Stimulated activated CD4-positive, alpha-beta T cell treated with anti-CD3 and anti-CD28 coated beads, TNF-alpha, amount 100 ng/mL, for 48 hours (primary cell): Measurements from ENCODE around the gene CACNA2D2.
A peak's percentile ranks its signal among the peaks of the same experiment; 100 is the strongest.
"Not testable (repeated sequence)": the region's sequence is repeated elsewhere in the genome, so short reads cannot be mapped to it uniquely, and the experiment has no call there.

Experiments used
- DNase-seq, 3 donors: peaks; one replicate each; pipeline ENCODE4 v3.0.0-alpha.2; 2020; ENCODE audit warnings: low read depth in 3 of 3

Gene CACNA2D2

DNA sequence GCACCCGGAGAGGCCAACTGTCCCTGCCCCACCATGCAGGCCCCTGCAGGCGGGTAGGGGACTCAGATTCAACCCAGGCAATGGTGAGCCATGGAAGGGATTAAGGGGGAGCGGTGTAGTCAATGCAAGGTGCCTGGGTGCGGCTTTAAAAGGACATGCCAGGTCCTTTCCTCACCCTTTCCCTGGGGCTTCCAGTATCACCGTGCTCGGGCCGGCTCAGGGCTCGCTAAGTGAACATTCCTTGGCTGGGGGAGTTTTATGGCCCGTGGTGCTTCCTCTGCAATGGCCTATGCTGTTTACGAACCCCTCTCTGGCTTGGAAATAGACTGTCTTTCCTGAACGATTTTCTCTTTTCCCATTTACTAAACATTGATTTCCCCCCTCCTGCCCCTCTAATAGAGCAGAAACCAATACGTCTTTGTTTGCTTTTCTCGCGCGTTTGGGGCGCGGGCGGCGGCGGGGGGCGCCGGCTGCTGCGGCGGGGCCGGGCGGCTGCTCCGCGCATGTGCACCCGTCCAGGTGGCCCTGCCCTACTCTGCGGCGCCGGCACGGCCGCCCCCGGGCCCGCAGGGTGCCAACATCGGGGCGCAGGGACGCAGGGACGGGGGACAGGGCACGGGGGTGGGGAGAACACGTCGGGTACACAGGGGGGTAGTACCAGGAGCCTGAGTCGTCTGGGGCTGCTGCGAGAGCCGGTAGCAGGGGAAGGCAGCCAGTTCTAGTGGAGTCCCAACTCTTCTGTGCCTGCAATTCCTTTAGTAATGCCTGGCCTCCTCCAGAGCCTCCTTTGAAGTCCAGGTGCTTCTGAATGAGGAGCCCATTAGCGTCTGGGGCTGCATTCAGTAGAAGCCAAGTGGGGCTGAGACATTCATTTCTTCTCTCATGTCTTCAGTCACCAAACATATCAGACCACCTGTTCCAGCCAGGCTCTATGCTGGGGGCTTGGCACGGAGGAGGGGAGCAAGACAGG lies 26.9 kb upstream of the CACNA2D2 start:
- DNase-seq = no peak

DNA sequence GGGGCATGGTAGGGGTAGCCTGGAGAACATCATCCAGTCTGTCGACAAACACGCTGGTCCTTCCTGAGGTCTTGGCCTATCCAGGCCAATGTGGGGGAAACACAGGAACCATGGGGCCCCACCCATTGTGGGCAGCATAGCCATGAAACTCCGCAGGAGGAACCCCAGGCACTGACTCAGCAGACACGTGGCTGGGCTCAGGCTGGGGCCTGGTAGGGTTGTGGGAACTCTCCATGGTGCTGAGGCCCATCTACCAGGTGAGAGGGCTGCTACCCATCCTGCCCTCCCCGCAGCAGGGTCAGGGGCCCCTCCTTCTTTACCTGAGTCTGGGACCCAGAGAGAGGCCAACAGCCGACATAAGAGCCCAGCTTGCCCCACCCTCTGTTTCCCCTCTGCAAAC lies 22.6 kb upstream of the CACNA2D2 start:
- peak; percentile 53 to 65 (median 55) for DNase-seq

DNA sequence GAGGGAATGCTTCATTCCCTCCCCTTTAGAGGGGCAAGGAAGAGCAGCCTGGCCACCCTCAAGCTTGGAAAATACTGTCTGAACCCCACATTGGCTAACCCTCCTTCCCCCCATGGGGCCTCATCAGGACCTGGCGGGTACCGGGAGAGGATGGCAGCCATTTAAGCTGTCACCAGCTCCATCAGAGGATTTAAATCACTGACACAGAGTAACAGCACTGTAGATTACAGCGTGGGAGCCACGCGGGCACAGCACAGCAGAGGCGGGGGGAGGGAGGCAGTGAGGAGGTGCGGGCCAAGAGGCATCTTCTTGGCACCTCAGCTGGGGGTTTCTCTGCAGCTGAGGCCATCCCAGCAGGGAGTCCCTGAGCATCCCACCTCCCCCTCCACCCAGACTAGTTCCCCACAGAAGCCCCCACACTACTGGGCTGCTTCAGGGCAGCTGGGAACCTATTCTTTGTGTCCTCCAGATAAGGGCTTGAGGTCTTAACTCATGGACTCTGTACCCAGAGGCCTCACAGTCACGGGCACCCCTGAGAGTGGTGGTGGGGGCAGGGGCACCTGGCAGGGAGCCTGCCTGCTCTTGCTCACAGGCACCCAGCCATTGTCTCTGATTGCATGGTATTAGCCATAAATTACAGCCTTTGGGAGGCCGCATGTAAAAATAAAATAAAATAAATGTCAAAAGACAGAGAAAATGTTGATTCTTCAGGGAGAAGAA lies 21.9 kb upstream of the CACNA2D2 start:
- no peak for DNase-seq

DNA sequence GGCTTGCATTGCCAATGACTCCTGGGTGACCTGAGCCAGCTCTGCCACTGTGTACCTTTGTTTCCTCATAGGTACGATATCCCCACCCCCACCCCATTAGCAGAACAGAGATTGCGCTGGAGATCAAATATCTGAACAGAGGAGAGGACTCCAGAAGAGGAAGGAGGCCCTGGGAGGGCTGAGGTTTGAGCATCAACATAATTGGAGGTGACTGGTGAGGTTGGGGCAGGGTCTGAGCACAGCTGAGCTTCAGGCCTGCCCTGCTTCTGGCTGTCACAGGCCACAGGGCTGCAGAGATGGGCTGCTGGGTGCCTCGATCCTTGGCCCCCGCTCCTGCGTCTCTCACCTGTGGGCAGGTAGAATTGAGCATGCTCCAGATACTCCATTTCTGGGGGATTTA lies 21.3 kb upstream of the CACNA2D2 start:
- DNase-seq = no peak

DNA sequence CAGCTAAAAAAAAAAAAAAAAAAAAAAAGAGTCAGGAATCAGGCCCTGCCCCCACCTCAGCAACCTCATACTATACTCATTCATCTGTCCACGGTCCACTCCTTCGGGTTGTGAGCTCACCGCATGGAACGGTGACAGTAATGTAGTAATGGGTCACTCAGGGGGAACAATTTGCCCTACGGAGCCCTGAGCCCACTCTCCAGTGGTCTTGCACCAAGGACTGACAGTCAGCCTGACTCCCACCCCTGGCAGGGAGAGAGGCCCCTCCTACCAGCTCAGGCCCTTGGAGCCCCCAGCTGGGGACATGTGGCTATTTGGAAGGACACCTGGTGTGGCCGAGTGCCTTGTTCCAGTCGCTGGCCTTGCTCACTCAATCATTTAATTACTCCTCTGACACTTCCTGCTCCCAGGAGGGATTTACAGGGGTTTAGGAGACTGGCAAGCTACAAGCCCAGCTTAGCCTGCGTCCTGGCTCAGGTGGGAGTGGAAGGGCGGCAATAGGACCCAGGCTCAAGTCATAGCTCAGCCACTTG lies 19.9 kb upstream of the CACNA2D2 start:
- no peak for DNase-seq

DNA sequence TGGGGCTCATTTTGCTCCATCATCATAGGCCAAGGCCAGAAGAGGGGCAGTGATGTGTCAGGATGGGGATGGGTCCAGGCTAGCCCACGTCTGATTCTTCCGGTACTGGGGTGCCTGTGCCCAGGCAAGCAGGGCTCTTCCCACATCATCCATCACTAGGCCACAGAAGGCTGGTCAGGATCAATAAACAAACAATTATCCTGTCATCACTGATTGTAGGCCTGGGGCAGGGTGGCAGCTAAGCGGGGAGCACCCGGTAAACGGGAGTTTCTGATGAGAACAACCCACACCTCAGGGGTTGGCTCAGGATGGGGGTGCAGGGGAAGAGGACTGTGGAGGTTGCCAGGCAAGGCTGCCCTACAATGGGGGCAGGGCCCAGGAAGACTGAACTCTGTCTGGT lies 18.1 kb upstream of the CACNA2D2 start:
- DNase-seq = no peak

DNA sequence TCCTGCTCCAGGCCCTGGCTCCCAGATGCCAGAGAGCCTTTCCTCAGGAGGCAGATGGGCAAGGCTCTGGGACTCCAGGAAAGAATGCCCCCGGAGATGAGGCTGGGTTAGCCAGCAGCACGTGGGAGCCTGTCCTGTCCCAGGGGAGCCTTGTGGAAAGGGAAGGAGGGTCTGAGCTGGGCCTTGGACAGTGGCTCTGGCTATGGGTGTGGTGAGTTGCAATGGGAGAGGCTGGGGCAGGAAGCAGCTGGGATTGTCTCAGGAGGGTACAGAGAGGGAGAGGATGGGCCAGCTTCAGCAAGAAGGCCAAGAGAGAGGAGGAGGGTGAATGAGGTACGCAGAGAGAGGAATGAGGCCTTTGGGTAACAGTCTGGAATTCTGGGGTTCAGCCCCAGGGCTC lies 17.4 kb upstream of the CACNA2D2 start:
- DNase-seq = no peak

DNA sequence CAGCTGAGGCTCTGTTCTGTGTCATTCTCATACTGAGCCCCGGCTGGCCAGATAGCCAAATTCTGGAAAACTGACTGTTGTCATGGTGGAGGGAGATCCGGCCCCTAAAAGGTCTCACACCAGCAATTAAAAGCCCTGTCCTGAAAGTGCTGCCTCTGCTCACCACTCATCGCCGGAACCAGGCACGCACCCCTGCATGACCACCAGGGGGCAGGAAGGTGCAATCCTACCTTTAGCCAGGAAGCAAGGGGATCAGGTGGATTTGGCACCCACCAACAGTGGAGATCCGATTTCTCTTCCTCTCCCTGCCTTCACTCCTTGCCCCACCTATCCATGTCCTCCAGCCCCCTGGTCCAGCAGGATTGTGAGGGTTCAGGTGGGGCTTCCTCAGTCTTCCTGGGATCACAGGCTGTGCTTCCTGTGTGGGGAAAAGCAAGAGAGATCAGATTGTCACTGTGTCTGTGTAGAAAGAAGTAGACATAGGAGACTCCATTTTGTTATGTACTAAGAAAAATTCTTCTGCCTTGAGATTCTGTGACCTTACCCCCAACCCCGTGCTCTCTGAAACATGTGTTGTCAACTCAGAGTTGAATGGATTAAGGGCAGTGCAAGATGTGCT lies 16.1 kb upstream of the CACNA2D2 start:
- peak; percentile 55 to 72 (median 62) for DNase-seq

DNA sequence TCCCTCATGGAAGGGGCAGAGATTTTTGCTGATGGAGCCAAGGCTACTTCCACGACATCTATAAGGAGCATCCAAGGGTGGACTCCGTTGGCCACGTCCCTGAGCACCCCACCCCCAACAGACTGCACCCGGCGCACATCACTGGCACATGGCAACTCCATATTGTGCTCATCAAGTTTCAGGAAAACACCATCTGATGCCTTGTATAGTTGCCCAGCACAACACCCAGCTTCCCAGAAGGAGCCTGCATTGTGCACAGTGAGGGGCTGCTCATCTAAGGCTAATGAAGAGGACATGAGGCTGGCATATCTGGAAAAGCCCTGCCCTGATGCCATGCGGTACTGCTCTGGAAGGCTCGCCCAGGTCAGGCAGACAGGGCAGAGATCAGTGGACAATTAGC lies 15.0 kb upstream of the CACNA2D2 start:
- no peak for DNase-seq

DNA sequence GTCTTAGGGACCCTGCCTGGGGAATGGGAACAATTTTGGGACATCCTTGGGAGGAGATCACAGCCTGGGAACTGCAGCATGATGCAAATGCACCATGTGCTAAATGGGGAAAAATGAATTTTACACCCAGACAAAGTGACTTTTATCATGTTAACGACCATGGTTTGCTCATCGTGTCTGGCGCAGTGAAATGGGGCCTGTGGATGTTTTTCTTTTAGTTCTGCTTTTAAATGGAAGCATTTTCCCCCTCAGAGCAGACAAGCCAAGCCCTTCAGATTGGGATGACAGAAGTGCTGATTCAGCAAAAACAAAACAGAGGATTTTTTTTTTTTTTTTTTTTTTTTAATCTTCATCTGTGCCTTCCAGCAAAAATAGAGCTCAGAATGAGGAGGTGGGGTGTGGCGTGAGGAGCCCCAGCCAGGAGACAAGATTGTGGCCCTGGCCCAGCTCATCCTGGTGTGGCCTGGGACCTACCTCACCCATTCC lies 14.3 kb upstream of the CACNA2D2 start:
- DNase-seq = no peak

DNA sequence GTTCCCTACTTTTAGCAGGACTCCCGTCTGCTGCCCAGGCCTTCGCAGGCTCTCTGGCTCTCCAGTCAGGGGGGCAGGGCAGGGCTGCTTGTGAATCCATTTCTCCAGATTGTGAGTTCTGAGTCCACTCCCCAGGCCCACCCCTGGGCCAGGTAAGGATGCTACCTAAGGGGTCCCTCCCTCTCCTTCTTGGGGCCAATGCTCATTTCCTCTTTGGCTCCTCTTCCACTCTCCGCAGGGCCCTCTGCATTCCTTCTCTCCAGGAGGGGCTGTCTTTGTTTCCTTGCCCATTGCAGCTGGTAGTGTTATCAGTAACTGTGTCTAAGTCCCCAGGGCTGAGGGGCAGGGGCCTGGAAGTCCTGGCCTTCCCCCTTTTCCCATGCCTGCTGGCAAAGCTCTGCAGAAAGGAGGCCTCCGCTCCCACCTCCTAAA lies 13.0 kb upstream of the CACNA2D2 start:
- no peak for DNase-seq

DNA sequence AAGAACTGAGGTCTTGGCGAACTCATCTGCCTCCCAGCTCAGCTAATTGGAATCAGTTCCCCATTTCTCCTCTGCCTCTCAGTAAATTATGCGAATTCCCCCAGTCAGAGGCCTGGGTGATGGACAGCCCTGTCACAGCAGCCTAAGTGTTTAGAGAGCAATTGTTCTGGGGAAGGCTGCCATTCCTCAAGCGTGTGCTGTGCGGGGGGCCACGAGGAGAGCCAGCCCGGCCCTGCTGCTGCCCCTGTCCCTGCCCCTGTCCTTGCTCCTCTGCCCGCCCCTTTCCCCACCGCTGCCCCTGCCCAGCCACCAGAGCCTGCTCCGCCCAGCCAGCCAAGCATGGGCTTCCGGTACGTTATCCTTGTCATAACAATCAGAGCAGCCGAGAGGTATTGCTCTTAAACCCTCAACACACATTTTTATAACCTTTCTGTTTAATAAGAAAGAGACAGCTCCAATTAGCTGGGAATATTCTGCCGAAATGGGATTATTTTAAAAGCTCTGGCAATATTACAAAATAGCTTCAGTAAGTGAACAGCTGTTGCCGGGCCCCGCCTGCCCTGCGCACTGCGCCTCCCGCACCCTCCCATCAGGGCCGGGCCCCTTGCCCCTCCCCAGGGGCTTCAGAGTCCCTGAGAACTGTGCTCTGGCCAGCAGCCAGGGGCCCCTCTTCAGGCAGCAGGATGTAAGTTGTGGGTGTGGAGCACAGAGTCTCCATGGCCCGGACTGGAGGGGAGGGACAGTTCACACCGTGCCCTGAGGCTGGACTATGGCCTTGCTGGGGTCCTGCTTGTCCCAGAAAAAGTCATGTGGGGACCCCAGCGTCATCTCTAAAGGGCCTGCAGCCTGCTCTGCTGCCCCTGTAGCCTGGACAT lies 12.4 kb upstream of the CACNA2D2 start:
- no peak for DNase-seq

DNA sequence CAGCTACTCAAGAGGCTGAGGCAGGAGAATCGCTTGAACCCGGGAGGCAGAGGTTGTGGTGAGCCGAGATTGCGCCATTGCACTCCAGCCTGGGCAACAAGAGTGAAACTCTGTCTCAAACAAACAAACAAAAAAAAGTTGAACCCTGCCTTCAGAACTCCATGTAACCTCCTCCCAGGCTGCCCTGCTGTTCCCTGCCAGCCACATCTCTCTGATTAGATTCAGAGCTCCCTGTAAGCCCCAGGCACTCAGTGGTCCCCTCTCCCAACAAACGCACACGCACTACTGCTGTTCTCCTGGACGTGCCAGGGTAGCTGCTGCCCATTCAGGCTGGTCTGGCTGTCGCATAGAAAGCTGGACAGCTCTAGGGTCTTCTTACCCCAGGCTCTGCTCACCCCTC lies 9.5 kb upstream of the CACNA2D2 start:
- not testable (repeated sequence) for DNase-seq

DNA sequence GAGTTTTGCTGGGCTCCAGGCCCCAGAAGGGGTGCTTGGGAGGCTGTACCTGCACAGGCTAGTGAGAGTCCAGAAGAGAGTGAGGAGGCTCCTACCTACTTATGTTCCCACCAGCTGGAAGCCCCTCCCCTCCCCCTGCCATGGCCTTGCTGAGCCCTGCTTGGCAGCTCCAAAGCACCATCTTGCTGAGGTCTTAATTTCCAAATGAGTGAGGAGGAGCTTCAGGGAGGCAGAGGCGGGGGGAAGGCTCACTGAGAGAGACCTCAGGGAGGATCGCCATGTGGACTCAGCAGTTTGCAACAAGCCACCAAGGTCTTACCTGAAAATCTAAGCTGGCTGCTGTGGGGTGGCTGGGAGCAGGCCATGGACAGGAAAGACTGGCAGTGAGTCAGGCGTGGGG lies 8.7 kb upstream of the CACNA2D2 start:
- no peak for DNase-seq

DNA sequence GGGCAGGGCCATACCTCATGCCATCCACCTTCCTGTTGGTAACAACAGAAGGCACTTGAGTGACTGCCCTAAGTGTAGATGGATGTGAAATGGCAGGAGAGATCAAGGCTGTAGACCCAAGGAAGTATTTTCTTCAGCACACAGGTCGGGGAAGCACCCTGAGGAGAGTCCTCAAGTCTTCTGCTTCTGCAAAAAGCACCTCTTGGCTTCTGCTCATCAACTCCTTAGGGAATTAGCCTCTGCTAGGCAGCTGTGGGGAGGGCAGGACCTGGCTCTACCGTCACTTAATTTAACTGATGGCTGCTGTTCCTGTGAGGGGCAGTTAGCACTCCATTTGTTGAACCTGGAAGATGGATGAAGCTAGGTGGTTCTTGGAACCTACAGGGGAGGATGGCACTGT lies 6.9 kb upstream of the CACNA2D2 start:
- no peak for DNase-seq

DNA sequence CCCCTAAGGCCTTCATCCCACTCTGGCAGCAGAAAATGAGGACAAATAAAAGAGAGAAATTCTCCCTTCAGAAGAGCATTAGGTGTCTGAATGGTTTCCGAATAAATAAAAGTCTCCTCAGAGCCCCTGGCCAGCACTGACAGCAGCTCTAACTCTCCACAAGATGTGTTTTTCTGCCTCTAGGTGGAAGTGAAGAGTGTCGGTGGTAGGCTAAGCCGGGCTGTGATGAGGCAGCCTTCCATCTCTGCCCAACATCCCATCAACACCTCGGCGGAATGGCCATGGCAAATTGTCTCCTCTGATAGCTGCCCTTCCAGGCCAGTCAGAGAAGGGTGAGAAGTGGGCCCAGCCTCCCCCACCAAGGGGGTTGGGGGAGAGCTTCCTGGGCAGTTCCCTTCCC lies 6.3 kb upstream of the CACNA2D2 start:
- DNase-seq = no peak

DNA sequence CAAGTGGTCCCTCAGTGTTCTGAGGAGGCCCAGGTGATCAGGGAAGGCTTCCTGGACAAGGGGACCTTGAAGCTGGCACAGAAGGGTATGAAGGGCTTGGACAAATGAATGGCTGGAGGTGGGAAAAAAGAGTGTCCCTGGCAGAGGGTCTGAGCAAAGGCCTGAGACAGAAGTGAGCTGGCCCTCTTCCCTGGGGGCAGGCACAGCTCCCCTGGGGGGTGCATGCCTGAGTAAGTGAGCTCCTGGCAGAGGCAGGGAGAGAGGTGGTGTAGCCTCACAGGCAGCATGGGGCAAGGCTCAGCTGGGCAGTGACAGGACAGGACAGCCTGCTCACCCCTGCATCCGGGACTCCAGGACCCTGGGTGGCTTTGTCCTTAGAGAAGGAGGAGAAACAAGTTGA lies 5.4 kb upstream of the CACNA2D2 start:
- no peak for DNase-seq

DNA sequence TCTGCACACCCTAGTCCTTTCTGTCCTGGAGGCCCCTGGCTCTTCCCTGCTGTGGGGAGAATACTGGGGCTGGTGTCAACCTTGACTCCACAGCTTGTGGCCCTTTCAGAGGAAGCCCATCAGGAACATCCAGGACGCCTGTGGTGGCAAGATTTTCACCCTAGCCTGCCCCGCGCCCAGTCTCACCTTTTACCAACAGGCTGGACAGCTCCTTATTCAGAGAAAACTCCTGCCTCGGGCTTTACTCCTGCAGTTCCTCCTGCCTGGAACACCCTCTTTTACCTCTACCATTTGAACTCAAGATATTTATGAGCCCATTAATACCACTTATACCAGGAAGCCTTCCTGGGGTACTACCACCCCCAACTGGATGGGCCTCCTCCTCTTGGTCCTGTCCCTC lies 2.7 kb upstream of the CACNA2D2 start:
- DNase-seq = no peak

DNA sequence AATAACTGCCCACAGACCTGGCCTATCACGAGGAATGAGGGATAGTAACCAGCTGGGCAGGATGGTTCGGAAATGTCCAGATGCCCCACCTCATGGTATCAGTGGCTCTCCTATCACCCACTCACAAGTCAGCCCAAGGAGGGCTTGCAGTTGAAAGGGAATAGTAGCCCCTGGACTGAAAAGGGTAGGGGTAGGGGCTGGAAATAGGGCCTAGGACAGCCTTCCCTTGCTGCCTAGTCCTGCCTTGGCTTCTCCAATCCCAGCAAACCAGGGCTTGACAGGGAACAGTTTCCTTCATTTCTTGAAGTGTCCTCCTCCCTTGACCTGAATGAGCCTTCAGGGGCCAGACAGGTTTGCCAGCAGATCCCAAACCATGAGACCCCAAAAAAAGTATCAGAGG lies 1.2 kb upstream of the CACNA2D2 start:
- DNase-seq = no peak

DNA sequence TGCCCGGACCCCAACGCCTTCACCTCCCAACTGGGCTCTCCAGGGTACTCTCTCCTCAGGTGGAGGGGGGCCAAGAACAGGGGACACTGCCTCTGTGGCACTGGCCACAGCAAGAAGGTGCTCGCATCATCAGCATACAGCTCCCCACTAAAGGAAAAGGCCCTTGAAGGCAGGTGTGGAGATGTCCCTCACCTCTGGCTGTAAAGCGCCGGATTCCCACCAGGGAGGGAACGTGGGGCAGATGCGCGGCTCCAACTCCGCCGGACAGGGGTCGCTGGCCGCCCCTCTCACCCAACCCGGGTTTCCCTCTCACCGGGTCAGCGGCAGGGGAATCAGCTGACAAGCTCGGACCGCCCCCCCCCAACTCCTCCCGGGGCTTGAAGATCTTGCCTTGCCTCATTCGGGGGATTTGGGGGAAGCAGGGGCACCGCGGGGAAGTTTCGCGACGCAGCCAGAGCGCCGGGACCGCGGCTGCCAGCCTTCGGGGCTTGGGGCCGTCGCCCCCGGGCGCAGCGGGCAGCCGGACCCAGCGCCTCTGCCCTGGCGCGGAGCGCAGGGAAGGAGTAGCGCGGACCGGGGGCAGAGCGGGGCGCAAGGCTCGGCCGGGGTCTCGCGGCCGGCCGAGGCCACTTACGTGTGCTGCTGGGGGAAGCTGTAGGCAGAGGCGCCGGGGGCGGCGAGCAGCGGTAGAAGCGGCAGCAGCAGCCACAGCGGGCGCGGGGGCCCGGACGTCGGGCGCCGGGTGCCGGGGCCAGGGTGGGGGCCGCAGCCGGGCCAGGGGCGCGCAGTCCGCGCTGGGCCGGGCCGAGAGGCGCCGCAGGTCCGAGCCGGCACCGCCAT lies 630 bp downstream of the CACNA2D2 start:
- DNase-seq = no peak
